Measurements from ENCODE around the gene CIB4. TPM values are rescaled to one million over a fixed set of nuclear protein-coding genes. Genes with fewer than 3 reads are reported as not detected.
A peak's percentile ranks its signal among the peaks of the same experiment; 100 is the strongest.

Gene CIB4
- total RNA-seq, 1 donor from 2014 or later, result not detected

DNA sequence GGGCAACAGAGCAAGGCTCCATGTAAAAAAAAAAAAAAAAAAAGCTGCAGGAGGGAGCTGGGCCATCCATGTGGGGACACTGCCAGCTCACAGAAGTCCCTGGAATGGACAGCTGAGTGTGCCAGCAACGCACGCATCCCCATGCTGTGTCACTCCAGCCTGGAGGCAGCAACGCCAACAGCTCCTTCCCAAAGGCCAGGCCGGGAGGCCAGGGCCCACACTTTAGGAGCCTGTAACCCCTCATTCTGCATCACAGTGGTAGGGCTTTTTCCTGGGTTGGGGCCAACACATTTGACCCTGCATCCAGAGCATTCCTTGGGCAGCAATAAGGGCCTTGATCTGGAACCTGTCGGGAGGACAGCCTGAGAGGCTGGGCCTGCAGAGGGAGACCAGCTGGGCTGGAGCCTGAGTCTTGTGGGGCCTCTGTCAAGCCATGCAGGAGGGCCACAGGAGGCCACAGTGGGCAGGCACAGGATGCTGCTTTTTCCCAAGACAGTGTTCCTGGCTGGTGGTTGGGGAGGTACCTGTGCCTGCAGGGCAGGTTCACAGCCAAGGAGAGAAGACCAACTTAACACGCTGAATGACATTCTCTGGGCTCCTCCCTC lies 34.6 kb upstream of the CIB4 start:
- no peaks in the 10 kb centered on the region for H3K4me1 Mint-ChIP-seq
- H3K27ac Mint-ChIP-seq (ENCODE audit: unreplicated experiment), result no peak overlapping the region
- TF ChIP-seq, protein P1, sequence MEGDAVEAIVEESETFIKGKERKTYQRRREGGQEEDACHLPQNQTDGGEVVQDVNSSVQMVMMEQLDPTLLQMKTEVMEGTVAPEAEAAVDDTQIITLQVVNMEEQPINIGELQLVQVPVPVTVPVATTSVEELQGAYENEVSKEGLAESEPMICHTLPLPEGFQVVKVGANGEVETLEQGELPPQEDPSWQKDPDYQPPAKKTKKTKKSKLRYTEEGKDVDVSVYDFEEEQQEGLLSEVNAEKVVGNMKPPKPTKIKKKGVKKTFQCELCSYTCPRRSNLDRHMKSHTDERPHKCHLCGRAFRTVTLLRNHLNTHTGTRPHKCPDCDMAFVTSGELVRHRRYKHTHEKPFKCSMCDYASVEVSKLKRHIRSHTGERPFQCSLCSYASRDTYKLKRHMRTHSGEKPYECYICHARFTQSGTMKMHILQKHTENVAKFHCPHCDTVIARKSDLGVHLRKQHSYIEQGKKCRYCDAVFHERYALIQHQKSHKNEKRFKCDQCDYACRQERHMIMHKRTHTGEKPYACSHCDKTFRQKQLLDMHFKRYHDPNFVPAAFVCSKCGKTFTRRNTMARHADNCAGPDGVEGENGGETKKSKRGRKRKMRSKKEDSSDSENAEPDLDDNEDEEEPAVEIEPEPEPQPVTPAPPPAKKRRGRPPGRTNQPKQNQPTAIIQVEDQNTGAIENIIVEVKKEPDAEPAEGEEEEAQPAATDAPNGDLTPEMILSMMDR (conservative IDR thresholded peaks at IDR 0.05), result no peak
- peaks cover 15% of the 10 kb centered on the region for H3K27me3 Mint-ChIP-seq (ENCODE audit: low read depth)
- no peaks in the 10 kb centered on the region for H3K36me3 Mint-ChIP-seq (ENCODE audit: low read depth)
- DNase-seq (ENCODE audit: low read depth, low spot score), result no peak
- no peak overlapping the region for H3K4me3 Mint-ChIP-seq
- peaks cover 10% of the 10 kb centered on the region for H3K9me3 Mint-ChIP-seq

DNA sequence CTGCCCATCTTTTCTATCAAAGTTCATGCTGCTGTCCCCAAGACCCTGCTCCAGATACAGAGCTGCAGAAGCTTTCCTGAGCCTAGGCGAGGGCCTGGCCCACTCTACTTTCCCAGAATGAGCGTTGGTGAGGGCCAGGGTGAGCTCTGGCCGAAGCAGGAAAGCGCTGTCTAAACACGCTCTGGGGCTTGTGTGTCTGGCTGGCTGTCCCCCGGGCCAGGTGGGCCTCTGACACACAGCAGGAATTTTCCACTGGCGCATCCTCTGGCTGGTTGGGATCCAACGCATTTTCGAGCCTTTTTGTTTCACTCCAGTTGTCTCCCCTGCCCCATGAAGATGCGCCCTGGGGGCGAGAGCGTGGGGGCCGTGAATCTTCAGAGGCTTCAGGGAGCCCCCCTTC lies 33.6 kb upstream of the CIB4 start:
- Mint-ChIP-seq H3K27ac (ENCODE audit: unreplicated experiment) (no peak overlapping the region), H3K9me3 (peaks cover 10% of the 10 kb centered on the region), H3K4me3 (no peak overlapping the region), H3K36me3 (ENCODE audit: low read depth) (no peaks in the 10 kb centered on the region), H3K4me1 (no peaks in the 10 kb centered on the region), H3K27me3 (ENCODE audit: low read depth) (peaks cover 24% of the 10 kb centered on the region)
- no peak for DNase-seq (ENCODE audit: low read depth, low spot score)
- TF ChIP-seq, protein P1 (conservative IDR thresholded peaks at IDR 0.05), result no peak

DNA sequence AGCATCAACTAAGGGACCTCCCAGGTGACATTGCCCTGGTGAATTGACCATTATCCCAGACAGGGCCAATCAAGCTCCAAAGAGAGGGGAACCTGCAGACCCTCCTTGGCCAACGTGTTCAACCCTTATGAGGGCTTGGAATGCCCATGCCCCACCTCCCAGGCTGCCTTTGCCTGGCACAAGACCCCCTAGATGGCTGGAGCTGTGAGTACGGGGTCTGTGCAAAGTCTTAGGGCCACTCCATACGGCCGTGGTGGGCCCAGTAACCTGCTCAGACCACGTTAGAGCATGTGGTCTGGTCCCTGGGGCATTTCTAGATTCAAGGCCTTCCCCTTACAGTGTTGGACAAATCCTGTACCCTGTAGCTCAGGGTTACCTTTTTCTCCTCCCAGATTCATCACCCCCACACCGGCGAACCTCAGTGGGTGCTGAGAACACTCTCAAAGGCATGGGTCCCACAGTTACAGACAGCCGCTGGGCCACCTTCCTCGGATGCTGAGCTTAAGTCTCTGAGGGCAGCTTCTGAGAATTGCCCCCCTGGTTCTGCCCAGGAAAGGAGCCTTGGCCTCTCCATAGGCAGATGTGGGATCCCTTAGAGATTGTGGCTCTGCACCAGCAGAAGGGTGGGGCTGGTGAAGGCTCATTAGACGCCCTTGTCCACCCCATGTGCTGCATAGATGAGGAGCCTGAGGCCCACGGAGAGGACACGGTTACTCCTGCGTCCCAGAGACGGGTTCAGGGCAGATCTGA lies 33.0 kb upstream of the CIB4 start:
- Mint-ChIP-seq H3K9me3 (peaks cover 10% of the 10 kb centered on the region), H3K27ac (ENCODE audit: unreplicated experiment) (no peak overlapping the region), H3K36me3 (ENCODE audit: low read depth) (no peaks in the 10 kb centered on the region), H3K27me3 (ENCODE audit: low read depth) (peaks cover 25% of the 10 kb centered on the region), H3K4me3 (no peak overlapping the region), H3K4me1 (no peaks in the 10 kb centered on the region)
- TF ChIP-seq, protein P1 (conservative IDR thresholded peaks at IDR 0.05), result no peak
- no peak for DNase-seq (ENCODE audit: low read depth, low spot score)

DNA sequence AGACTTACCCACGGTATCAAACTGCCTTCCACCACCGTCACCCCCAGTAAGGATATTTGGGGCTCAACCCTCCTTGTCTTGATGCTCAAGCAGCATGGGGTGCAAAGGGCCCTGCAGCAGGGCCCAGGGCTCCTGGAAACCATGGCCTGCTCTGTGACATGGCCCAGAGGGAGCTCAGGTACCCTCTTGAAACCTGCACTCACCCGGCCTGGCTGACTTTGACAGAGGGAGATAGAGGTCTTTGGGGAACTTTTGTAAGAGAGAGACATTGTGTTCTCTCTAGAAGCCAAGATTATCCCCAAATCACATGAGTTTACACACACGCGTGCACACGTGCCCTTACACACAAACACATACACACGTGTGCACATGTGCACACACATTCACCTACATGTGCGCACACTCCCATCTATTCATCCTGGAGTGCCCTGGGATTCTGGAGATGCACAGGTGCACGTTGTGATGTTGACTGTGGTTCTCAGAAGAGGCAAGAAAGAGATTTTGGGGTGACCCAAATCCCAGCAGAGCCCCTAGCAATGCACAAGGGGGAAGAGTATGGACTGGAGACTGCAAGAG lies 31.7 kb upstream of the CIB4 start:
- peaks cover 19% of the 10 kb centered on the region for H3K27me3 Mint-ChIP-seq (ENCODE audit: low read depth)
- peaks cover 7% of the 10 kb centered on the region for H3K9me3 Mint-ChIP-seq
- H3K36me3 Mint-ChIP-seq (ENCODE audit: low read depth), result no peaks in the 10 kb centered on the region
- H3K27ac Mint-ChIP-seq (ENCODE audit: unreplicated experiment), result no peak overlapping the region
- no peak overlapping the region for H3K4me3 Mint-ChIP-seq
- no peak for DNase-seq (ENCODE audit: low read depth, low spot score)
- TF ChIP-seq, protein P1 (conservative IDR thresholded peaks at IDR 0.05), result no peak
- H3K4me1 Mint-ChIP-seq, result no peaks in the 10 kb centered on the region

DNA sequence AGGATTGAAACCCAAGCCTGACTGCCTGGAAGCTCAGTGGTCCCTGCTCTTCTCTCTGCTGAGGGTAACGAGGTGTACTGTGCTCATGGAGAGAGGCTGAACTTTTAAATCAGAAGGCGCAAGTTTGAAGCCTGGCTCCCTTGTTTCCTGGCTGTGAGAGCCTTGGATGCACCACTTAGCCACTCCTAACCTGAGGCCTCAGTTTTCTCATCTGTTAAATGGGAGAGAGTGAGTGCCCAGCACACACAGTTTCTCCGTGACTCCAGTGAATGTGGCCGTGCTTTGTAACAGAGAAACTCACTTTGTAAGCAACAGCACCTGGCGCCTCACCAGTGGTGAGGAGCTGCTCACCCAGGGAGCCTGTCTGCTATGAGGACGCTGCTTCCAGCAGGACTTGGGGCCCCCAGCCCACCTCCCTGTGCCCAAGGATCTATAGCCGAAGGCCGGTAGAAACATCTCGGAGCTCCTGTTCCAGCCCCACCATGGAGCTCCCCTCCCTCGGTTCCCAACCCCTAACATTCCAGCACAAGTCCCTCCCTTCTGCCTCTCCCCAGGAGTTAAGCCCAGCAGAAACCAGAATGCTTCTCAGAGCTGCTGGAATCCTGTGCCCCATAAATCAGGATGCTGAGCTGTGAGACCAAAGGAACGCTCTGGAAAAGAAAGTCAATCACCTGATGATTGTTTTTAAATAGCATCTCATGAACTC lies 31.1 kb upstream of the CIB4 start:
- Mint-ChIP-seq H3K27me3 (ENCODE audit: low read depth) (peaks cover 19% of the 10 kb centered on the region), H3K4me3 (no peak overlapping the region), H3K27ac (ENCODE audit: unreplicated experiment) (peak overlapping the region; percentile 19)

More for the DNA sequence above, 31.1 kb upstream of the CIB4 start:
- Mint-ChIP-seq H3K36me3 (ENCODE audit: low read depth) (no peaks in the 10 kb centered on the region), H3K4me1 (no peaks in the 10 kb centered on the region), H3K9me3 (peaks cover 1% of the 10 kb centered on the region)
- DNase-seq (ENCODE audit: low read depth, low spot score), result no peak
- TF ChIP-seq, protein P1 (conservative IDR thresholded peaks at IDR 0.05), result no peak

Measured in neural crest cell (in vitro differentiated cells).